Ectodermal cell (in vitro differentiated cells): ENCODE data around the gene ASPDH.

Source experiments
- H3K27ac ChIP-seq: 2 replicates; pipeline ENCODE4 v1.7.0; 2013; ENCODE audit warnings: mild to moderate bottlenecking, low read depth, low read length; ENCODE audit not compliant: insufficient read depth, poor library complexity, severe bottlenecking
- H3K27me3 ChIP-seq: 2 replicates; pipeline ENCODE4 v1.7.0; 2013; ENCODE audit warnings: mild to moderate bottlenecking, low read length; ENCODE audit not compliant: insufficient read depth, control insufficient read depth, poor library complexity, severe bottlenecking
- H3K36me3 ChIP-seq: one replicate; pipeline ENCODE4 v1.7.0; 2013; ENCODE audit warnings: low read length; ENCODE audit not compliant: control insufficient read depth, insufficient read depth
- H3K4me1 ChIP-seq: one replicate; pipeline ENCODE4 v1.7.0; 2013; ENCODE audit warnings: low read length; ENCODE audit not compliant: control insufficient read depth, insufficient read depth
- H3K4me3 ChIP-seq: 2 replicates; pipeline ENCODE4 v1.7.0; 2013; ENCODE audit warnings: low read depth, low read length, control low read depth; ENCODE audit not compliant: insufficient read depth
- H3K9me3 ChIP-seq: 2 replicates; pipeline ENCODE4 v1.7.0; 2013; ENCODE audit warnings: mild to moderate bottlenecking, low read length, moderate library complexity; ENCODE audit not compliant: control insufficient read depth
- WGBS, 2 experiments: methylation state at CpG; one replicate each; pipeline ENCODE4 v1.1.7; 2013; ENCODE audit warnings: missing lambda C conversion rate in 2 of 2; 5-methylcytosine and 5-hydroxymethylcytosine counted together

ASPDH gene

GRCh38 chr19:50555033-50555432, 41.3 kb upstream of the ASPDH start:
- Histone ChIP-seq H3K4me3 (no peak overlapping the region), H3K4me1 (peaks cover 3% of the 10 kb centered on the region), H3K9me3 (no peaks in the 10 kb centered on the region), H3K27ac (no peak overlapping the region), H3K27me3 (peaks cover 3% of the 10 kb centered on the region), H3K36me3 (no peaks in the 10 kb centered on the region)
- WGBS, 2 experiments, result 88 to 91% methylated on average over 12 of the region's 12 CpGs

- WGBS, 2 experiments, result 87 to 89% methylated on average over 10 of the region's 10 CpGs
These were observed 40.5 kb upstream of the ASPDH start for GRCh38 chr19:50554212-50554611.

GRCh38 chr19:50553134-50553703, 39.5 kb upstream of the ASPDH start:
- Histone ChIP-seq H3K27me3 (peaks cover 3% of the 10 kb centered on the region), H3K36me3 (no peaks in the 10 kb centered on the region), H3K4me3 (no peak overlapping the region), H3K4me1 (peaks cover 3% of the 10 kb centered on the region), H3K9me3 (no peaks in the 10 kb centered on the region), H3K27ac (no peak overlapping the region)
- WGBS, 2 experiments, result 73 to 76% methylated on average over 19 of the region's 19 CpGs

More at GRCh38 chr19:50554212-50554611, 40.5 kb upstream of the ASPDH start:
- Histone ChIP-seq H3K36me3 (no peaks in the 10 kb centered on the region), H3K4me1 (peaks cover 3% of the 10 kb centered on the region), H3K4me3 (no peak overlapping the region), H3K9me3 (no peaks in the 10 kb centered on the region), H3K27me3 (peaks cover 3% of the 10 kb centered on the region), H3K27ac (no peak overlapping the region)

- peaks cover 3% of the 10 kb centered on the region for H3K27me3 ChIP-seq
- no peak overlapping the region for H3K4me3 ChIP-seq
These were observed 38.8 kb upstream of the ASPDH start for GRCh38 chr19:50552540-50552939.

GRCh38 chr19:50551715-50552187, 38.0 kb upstream of the ASPDH start:
- H3K4me1 ChIP-seq, result no peaks in the 10 kb centered on the region
- peaks cover 3% of the 10 kb centered on the region for H3K27me3 ChIP-seq
- no peaks in the 10 kb centered on the region for H3K9me3 ChIP-seq
- H3K36me3 ChIP-seq, result no peaks in the 10 kb centered on the region
- 31 to 34% methylated on average over 21 to 22 of the region's 22 CpGs for WGBS, 2 experiments
- no peak overlapping the region for H3K27ac ChIP-seq
- H3K4me3 ChIP-seq, result peak overlapping the region; percentile 33

More at GRCh38 chr19:50552540-50552939, 38.8 kb upstream of the ASPDH start:
- H3K9me3 ChIP-seq, result no peaks in the 10 kb centered on the region
- no peaks in the 10 kb centered on the region for H3K4me1 ChIP-seq
- H3K36me3 ChIP-seq, result no peaks in the 10 kb centered on the region
- 78 to 80% methylated on average over 15 of the region's 15 CpGs for WGBS, 2 experiments
- H3K27ac ChIP-seq, result no peak overlapping the region

- no peaks in the 10 kb centered on the region for H3K9me3 ChIP-seq
- peaks cover 3% of the 10 kb centered on the region for H3K27me3 ChIP-seq
- 26 to 31% methylated on average over 32 of the region's 32 CpGs for WGBS, 2 experiments
- no peaks in the 10 kb centered on the region for H3K4me1 ChIP-seq
- no peak overlapping the region for H3K27ac ChIP-seq
- peak overlapping the region; percentile 33 for H3K4me3 ChIP-seq
- H3K36me3 ChIP-seq, result no peaks in the 10 kb centered on the region
These were observed 37.5 kb upstream of the ASPDH start for GRCh38 chr19:50551034-50551714.

GRCh38 chr19:50550594-50550966, 36.9 kb upstream of the ASPDH start:
- Histone ChIP-seq H3K27me3 (peaks cover 3% of the 10 kb centered on the region), H3K27ac (no peak overlapping the region)
- WGBS, 2 experiments, result 65 to 67% methylated on average over 8 of the region's 8 CpGs

GRCh38 chr19:50549927-50550593, 36.3 kb upstream of the ASPDH start:
- Histone ChIP-seq H3K4me3 (no peak overlapping the region), H3K9me3 (no peaks in the 10 kb centered on the region), H3K36me3 (no peaks in the 10 kb centered on the region), H3K4me1 (no peaks in the 10 kb centered on the region), H3K27me3 (peaks cover 3% of the 10 kb centered on the region), H3K27ac (no peak overlapping the region)
- WGBS, 2 experiments, result 83 to 86% methylated on average over 17 of the region's 17 CpGs

More at GRCh38 chr19:50550594-50550966, 36.9 kb upstream of the ASPDH start:
- Histone ChIP-seq H3K9me3 (no peaks in the 10 kb centered on the region), H3K36me3 (no peaks in the 10 kb centered on the region), H3K4me3 (peak overlapping the region; percentile 33), H3K4me1 (no peaks in the 10 kb centered on the region)

GRCh38 chr19:50549059-50549926, 35.6 kb upstream of the ASPDH start:
- WGBS, 2 experiments, result 87 to 88% methylated on average over 22 of the region's 22 CpGs
- no peaks in the 10 kb centered on the region for H3K9me3 ChIP-seq
- no peak overlapping the region for H3K4me3 ChIP-seq
- H3K27me3 ChIP-seq, result peaks cover 3% of the 10 kb centered on the region
- no peaks in the 10 kb centered on the region for H3K4me1 ChIP-seq
- H3K27ac ChIP-seq, result no peak overlapping the region
- H3K36me3 ChIP-seq, result no peaks in the 10 kb centered on the region
